Sigmoid colon (tissue), 4 donors: ENCODE results near the gene FSTL4.

Experiments used
- CTCF ChIP-seq, 4 experiments: fragments of 450-650 bp in 3 of 4; fragments of 200-600 bp in 1 of 4; IDR thresholded peaks; one replicate each; pipeline ENCODE4 v1.5.1; 2016 to 2019; ENCODE audit warnings: antibody characterized with exemption in 4 of 4, mild to moderate bottlenecking in 3 of 4, moderate library complexity in 2 of 4
- EP300 ChIP-seq, 4 donors: sonication (generic); formaldehyde crosslinking; IDR thresholded peaks; one replicate each; pipeline ENCODE4 v1.6.1; 2017; ENCODE audit warnings: antibody characterized with exemption in 4 of 4
- POLR2A ChIP-seq, 2 donors: fragments of 450-650 bp; IDR thresholded peaks; one replicate each; pipeline ENCODE4 v1.6.1; 2016; ENCODE audit warnings: antibody characterized with exemption in 2 of 2, mild to moderate bottlenecking in 2 of 2, moderate library complexity in 2 of 2
- POLR2AphosphoS5 ChIP-seq, 4 donors: sonication (generic); formaldehyde crosslinking; IDR thresholded peaks; one replicate each; pipeline ENCODE4 v1.6.1; 2017; ENCODE audit warnings: antibody characterized with exemption in 4 of 4

GRCh38 chr5:133256276-133256675 lies 356.1 kb downstream of the FSTL4 start:
- TF ChIP-seq POLR2A (IDR thresholded peaks at IDR 0.05) (no peak), CTCF (IDR thresholded peaks at IDR 0.05) (no peak), EP300 (IDR thresholded peaks at IDR 0.05) (no peak), POLR2AphosphoS5 (IDR thresholded peaks at IDR 0.05) (no peak)
